Nephron progenitor cell (in vitro differentiated cells): ENCODE data around the gene TNFRSF21.

Source experiments
- DNase-seq: peaks from one replicate; pipeline ENCODE4 v3.0.0; 2021
- H3K27ac Mint-ChIP-seq: 2 replicates; pipeline ENCODE4 v1.8.0; 2021; ENCODE audit warnings: mild to moderate bottlenecking, moderate library complexity, mixed read lengths
- H3K27me3 Mint-ChIP-seq: 2 replicates; pipeline ENCODE4 v1.8.0; 2021; ENCODE audit warnings: mild to moderate bottlenecking, low read depth, mixed read lengths; ENCODE audit not compliant: poor library complexity
- H3K36me3 Mint-ChIP-seq: 2 replicates; pipeline ENCODE4 v1.8.0; 2021; ENCODE audit warnings: low read depth, mixed read lengths
- H3K4me1 Mint-ChIP-seq: 2 replicates; pipeline ENCODE4 v1.8.0; 2021; ENCODE audit warnings: mixed read lengths
- H3K4me3 Mint-ChIP-seq: 2 replicates; pipeline ENCODE4 v1.8.0; 2021; ENCODE audit warnings: mild to moderate bottlenecking, moderate library complexity, mixed read lengths
- H3K9me3 Mint-ChIP-seq: 2 replicates; pipeline ENCODE4 v1.8.0; 2021; ENCODE audit warnings: mild to moderate bottlenecking, moderate library complexity, mixed read lengths
- CTCF ChIP-seq: fragments of 200-600 bp; sonication (generic); IDR thresholded peaks from 2 replicates; pipeline ENCODE4 v1.5.0; 2021; ENCODE audit warnings: antibody characterized with exemption

The TNFRSF21 gene

GRCh38 chr6:47200536-47201334 is 109.0 kb downstream of the TNFRSF21 start:
- no peak overlapping the region for H3K4me3 Mint-ChIP-seq
- H3K4me1 Mint-ChIP-seq: no peaks in the 10 kb centered on the region
- no peak for DNase-seq
- H3K9me3 Mint-ChIP-seq: no peaks in the 10 kb centered on the region
- H3K27me3 Mint-ChIP-seq: peaks cover 12% of the 10 kb centered on the region
- H3K36me3 Mint-ChIP-seq: no peaks in the 10 kb centered on the region
- no peak for TF ChIP-seq CTCF
- no peak overlapping the region for H3K27ac Mint-ChIP-seq

GRCh38 chr6:47197682-47198640 is 111.7 kb downstream of the TNFRSF21 start:
- no peak for TF ChIP-seq CTCF
- DNase-seq: no peak
- Mint-ChIP-seq H3K4me1 (no peaks in the 10 kb centered on the region), H3K9me3 (no peaks in the 10 kb centered on the region), H3K36me3 (no peaks in the 10 kb centered on the region), H3K27ac (no peak overlapping the region), H3K4me3 (no peak overlapping the region), H3K27me3 (peaks cover 12% of the 10 kb centered on the region)

DNA sequence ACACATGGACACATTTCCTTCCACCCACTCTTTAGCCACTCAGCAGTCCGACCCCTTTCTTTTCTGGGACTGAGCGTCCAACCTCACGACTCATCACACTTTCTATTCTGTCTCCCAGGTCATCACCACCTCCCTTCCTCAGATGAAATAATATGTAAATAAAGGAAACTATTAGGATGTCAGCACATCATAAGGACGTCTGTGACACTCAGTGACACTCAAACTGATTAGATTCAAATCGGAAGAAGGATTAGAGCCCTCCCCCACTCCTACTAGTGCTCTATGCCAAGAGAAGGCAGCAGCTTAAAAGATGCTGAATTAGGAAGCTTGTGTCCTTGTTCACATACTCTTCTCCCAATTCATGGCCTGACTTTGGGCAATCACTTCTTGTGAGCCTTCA is 113.6 kb downstream of the TNFRSF21 start:
- no peak for DNase-seq
- Mint-ChIP-seq H3K27me3 (peaks cover 9% of the 10 kb centered on the region), H3K4me1 (no peaks in the 10 kb centered on the region), H3K36me3 (no peaks in the 10 kb centered on the region), H3K27ac (no peak overlapping the region), H3K4me3 (no peak overlapping the region), H3K9me3 (no peaks in the 10 kb centered on the region)
- no peak for TF ChIP-seq CTCF

GRCh38 chr6:47195011-47195650 is 114.6 kb downstream of the TNFRSF21 start:
- no peaks in the 10 kb centered on the region for H3K4me1 Mint-ChIP-seq
- no peaks in the 10 kb centered on the region for H3K36me3 Mint-ChIP-seq
- TF ChIP-seq CTCF: no peak
- H3K27ac Mint-ChIP-seq: no peak overlapping the region
- peaks cover 1% of the 10 kb centered on the region for H3K9me3 Mint-ChIP-seq
- H3K4me3 Mint-ChIP-seq: no peak overlapping the region
- peaks cover 9% of the 10 kb centered on the region for H3K27me3 Mint-ChIP-seq
- no peak for DNase-seq

GRCh38 chr6:47188588-47189021 is 121.1 kb downstream of the TNFRSF21 start:
- DNase-seq: no peak
- Mint-ChIP-seq H3K4me3 (no peak overlapping the region), H3K27ac (no peak overlapping the region), H3K27me3 (peaks cover 3% of the 10 kb centered on the region), H3K9me3 (peaks cover 5% of the 10 kb centered on the region), H3K4me1 (no peaks in the 10 kb centered on the region), H3K36me3 (no peaks in the 10 kb centered on the region)
- TF ChIP-seq CTCF: no peak
